Left lobe of liver (tissue), 2 donors: ENCODE results near the gene TMEM219. TPM values are rescaled to one million over a fixed set of nuclear protein-coding genes. Genes with fewer than 3 reads are reported as not detected.
"Not testable (repeated sequence)": the region's sequence is repeated elsewhere in the genome, so short reads cannot be mapped to it uniquely, and the experiment has no call there.

Experiments
- ATAC-seq: fragments of 200-7000 bp; cut with Tn5 transposase; one replicate; pipeline ENCODE4 v1.9.1; 2020; ENCODE audit warnings: mild to moderate bottlenecking, moderate library complexity
- DNase-seq: peaks from one replicate; pipeline ENCODE4 v3.0.0-alpha.2; 2020; ENCODE audit warnings: low spot score
- total RNA-seq: library from RNA; stranded (reverse); gene quantifications from one replicate; pipeline ENCODE4 v1.2.1, GENCODE V29; 2021
- donor health status: DM: no; HTN: no; CAD: no; lungs with moderate emphysema.
- donor health status: DM: no; HTN: yes; CAD: no.

The TMEM219 gene
- 71.0 TPM for total RNA-seq

DNA sequence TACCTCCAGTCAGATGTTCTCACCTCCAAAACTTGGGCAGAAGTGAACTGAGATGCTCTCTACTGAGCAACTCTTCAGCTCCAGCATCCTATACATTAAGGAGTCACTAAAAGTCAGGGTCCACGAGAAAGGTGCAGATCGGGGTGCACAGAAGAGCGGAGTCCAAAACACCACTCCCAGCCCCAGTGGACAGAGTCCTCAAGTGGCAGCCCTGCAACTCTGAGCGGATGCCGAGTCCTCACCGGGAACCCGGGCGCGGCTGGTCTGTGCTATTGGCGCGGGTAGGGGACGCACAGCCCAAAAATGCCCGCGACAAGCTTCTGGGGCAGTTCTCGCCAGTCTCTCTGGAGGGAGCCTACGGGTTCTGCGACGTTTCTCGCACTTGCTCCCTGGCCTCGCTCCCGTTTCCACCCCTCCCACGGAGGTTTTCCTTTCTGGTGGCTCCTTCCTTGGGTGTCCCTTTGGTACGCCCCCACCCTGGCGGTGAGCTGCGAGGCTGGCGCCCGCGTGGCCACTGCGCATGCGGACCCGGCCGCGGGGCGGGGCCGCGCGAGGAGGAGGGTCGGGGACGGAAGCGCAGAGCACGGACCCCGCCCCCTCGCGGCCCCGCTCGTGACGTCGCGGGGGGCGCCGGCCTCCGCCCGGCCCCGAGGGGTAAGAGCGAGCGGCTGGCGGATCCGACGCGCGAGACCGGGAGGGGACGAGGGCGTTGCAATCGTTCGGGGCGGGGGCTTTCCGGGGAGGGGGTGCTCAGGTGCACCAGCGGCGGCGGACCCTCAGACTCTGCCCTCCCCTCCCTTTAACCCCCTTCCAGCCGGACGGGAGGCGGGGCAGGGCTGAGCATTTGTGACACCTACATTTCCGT lies at the start of gene TMEM219:
TSS of gene TMEM219 (plus strand) at position 601 of the 865 bp plus-strand sequence. CDS start 1,065 bp downstream, outside the sequence.
- peak; percentile 91 for DNase-seq
- peak; percentile 97 for ATAC-seq

DNA sequence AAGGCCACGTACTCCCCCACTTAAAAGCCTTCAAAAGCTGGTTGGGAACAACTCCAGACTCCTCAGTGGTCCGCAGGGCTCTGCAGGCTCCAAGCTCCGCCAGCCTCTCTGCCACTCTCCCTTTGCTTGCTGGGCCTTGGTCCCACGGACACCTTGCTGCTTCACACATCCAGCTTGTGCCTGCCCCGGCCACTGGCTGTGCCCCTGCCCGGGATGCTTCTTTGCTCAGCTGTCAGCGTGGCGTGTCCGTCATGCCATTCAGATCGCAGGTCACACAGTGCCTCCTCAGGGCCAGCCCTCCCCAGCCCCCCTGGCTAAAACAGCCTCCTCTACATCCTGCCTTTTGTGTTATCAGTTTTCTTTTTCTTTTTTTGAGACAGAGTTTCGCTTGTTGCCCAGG lies 49.8 kb upstream of the TMEM219 start:
- ATAC-seq (no peak), DNase-seq (no peak)

DNA sequence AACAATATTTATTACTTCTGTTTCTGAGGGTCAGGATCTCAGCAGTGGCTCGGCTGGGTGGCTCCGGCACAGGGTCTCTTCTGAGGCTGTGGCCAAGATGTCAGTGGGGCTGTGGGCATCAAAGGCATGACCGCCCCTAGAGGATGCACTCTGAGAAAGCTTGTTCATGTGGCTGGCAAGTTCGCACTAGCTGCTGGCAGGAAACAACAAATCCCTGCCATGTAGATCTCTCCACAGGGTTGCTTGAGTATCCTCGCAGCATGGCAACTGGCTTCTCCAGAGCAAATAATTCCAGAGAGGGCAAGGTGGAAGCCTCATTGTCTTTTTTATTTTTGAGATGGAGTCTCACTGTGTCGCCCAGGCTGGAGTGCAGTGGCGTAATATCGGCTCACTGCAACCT lies 48.4 kb upstream of the TMEM219 start:
- ATAC-seq (no peak), DNase-seq (no peak)

GRCh38 chr16:29915590-29916247 lies 46.2 kb upstream of the TMEM219 start:
- ATAC-seq, result no peak

DNA sequence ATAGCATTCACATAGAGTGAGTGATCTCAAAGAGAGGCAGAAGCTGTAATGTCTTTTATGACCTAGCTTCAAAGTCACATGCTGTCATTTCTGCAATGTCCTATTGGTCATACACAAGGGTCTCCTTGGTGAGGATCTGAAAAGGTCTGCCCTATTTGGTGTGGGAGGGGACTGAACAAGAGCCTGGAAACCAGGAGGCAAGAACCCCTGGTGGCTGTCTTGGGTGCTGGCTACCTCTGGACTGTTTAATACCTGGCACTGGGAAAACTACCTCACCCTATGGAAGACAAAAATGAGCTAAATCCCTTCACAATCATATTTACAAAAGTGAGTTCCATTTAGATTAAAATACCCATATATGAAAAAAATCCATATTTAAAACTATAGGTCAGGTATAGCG lies 44.9 kb upstream of the TMEM219 start:
- ATAC-seq, result no peak
- no peak for DNase-seq

More at GRCh38 chr16:29915590-29916247, 46.2 kb upstream of the TMEM219 start:
- no peak for DNase-seq

GRCh38 chr16:29920288-29921033 lies 41.4 kb upstream of the TMEM219 start:
- no peak for DNase-seq
- ATAC-seq, result no peak

DNA sequence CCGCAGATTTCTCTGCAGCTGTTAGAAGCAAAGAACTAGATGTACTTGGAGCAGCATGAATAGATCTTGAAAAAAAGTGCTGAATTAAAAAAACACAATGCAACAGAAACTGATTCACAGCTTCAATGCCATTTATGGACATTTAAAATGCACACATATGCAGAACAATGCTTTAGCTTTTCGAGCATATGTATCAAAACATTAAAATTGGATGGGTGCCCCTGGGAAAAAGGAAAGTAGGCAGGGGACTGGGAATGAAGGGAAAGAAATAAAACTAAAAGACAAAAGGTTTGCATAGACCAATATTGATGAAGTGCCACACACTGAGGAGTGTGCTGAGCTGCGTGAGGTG lies 40.9 kb upstream of the TMEM219 start:
- no peak for ATAC-seq
- DNase-seq, result no peak

DNA sequence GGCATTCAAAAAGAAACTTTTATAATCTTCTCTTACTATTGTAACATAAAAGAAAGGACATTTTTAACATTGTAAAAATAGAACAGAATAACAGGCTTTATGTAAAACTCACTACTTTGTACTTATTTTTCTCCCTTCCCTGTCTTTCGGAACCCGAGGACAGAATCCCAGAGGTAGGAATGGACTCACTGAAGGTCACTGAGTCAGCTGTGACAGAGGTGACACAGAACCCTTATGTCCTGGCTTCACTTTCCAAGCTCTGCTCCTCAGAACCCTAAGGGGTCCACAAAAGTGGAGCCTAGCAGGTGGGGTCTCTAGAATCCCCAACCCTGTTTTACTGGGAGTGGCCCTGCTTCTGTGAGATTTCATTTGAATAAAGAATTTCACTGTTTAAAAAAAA lies 39.6 kb upstream of the TMEM219 start:
- DNase-seq (no peak), ATAC-seq (no peak)

DNA sequence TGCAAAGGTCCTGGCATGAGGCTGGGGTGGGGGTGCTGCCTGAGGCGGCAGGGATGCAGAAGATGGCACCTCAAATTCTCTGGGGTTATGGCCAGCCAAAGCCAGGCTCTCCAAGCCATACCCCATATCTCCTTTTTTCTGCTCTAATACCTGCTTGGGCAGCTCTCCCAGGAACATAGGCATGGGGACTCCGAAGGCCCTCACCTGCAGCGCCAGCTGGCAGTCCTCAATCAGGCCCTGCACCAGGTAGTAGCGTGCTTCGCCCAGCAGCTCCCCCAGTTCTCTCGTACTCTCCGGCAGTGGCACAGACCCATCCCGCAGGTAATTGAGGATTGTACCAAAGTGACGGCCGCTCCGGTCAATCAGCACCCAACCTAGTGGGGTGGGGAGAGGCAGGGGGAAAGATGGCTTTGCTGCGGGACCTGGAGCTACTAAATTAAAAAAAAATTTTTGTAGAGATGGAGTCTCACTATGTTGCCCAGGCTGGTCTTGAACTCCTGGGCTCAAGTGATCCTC lies 38.8 kb upstream of the TMEM219 start:
- ATAC-seq (no peak), DNase-seq (no peak)

DNA sequence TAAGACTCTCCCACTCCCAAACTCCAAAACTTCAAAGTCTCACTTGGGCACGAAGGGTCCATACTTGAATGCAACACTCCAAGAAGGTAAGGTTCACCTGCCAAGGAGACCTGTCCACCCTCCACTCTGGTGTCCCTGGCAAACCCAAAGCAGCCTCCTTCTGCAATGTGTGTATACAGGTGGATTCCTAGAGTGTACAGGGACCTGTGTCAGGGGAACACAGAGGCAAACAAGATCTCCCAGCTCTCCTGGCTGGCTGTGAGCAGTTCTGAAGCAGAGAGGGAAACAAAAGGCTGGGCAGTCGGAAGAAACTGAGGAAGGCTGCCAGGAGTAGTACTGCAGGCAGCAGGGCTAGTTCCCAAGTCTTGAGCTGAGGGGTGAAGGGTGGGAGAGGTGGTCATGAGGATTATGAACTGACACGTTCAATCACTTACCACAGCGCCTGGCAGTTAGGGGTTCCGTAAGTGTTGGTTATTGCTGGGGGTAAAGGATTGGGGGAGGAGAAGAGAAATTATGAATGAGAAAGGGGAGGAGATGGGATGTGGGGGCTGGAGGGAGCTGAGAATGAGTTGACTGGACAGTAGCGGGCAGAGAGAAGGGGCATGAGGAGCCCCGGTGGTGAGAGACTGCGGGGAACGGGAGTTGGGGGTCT lies 36.6 kb upstream of the TMEM219 start:
- DNase-seq (no peak), ATAC-seq (no peak)

- ATAC-seq, result peak; percentile 97
- DNase-seq, result peak; percentile 91
Observed at GRCh38 chr16:29925781-29926710, 35.8 kb upstream of the TMEM219 start, which contains the start of gene KCTD13. Gene KCTD13, minus strand, starts transcription at chr16:29926226. Its CDS starts 193 bp downstream, at chr16:29926033.

DNA sequence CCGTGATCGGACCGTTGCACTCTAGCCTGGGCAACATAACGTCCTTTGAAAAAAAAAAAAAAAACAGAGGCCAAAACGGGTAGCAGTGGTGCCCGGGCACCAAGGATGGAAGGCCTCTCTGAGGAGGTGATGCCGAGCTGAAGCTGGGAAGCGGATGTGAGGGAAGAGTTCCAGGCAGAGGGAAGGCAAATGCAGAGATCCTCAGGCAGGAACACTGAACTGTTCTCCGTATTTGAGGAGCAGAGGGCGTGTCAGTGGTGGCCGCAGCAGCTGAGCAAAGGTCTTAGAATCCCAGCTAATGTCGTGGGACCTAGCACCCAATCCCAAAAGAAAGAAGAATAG lies 35.2 kb upstream of the TMEM219 start:
- no peak for DNase-seq
- peak; percentile 57 for ATAC-seq

GRCh38 chr16:29927070-29927905 lies 34.6 kb upstream of the TMEM219 start:
- no peak for DNase-seq
- no peak for ATAC-seq

GRCh38 chr16:29931750-29932149 lies 30.1 kb upstream of the TMEM219 start:
- DNase-seq, ATAC-seq: not testable (repeated sequence)

GRCh38 chr16:29940656-29941055 lies 21.2 kb upstream of the TMEM219 start:
- no peak for DNase-seq
- no peak for ATAC-seq

DNA sequence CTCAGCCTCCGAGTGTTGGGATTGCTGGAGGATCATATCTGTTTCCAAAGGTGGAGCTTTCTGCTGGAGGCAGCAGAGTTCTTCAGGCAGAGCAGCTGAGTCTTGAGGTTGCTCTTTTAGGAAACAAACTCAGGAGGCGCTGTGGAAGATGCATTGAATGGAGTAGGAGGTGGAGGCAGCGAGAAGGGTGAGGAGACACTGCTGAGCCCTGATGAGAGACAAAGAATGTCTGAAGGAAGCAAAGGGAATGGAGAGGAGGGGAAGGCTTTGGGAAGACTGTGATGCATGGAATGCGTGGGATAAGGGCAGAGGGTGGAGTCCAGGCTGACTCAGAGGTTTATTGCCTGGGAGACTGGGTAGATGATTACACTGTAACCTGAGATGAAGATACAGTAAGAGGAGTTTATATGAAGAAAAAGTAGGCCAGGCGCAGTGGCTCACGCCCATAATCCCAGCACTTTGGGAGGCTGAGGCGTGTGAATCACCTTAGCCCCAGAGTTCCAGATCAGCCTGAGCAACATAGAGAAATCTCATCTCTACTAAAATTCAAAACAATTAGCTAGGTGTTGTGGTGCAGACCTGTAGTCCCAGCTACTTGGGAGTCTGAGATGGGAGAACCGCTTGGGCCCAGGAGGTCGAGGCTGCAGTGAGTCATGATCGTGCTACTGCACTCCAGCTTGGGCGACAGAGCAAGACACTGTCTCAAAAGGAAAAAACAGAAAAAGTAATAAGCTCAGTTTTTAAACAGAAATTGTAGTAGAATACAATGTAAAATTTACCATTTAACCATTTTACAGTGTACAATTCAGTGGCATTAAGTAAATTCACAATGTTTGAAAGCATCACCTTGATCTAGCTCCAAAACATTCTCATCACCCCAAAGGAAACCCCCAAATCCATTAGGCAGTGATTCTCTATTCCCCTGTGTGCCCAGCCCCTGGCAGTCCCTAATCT lies 17.8 kb upstream of the TMEM219 start:
- DNase-seq, result no peak
- no peak for ATAC-seq

DNA sequence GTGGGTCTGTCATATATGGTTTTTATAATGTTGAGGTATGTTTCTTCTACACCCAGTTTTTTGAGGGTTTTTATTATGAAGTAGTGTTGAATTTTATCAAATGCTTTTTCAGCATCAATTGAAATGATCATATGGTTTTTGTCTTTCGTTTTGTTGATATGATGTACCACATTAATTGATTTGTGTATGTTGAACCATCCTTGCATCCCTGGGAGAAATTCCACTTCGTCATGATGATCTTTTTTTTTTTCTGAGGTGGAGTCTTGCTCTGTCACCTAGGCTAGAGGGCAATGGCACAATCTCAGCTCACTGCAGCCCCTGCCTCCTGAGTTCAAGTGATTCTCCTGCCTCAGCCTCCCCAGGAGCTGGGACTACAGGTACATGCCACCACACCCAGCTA lies 14.0 kb upstream of the TMEM219 start:
- ATAC-seq (no peak), DNase-seq (no peak)
